ENCODE data around the gene LRRC74B.
"Not testable (repeated sequence)": the region's sequence is repeated elsewhere in the genome, so short reads cannot be mapped to it uniquely, and the experiment has no call there.

- TF ChIP-seq, protein P1, sequence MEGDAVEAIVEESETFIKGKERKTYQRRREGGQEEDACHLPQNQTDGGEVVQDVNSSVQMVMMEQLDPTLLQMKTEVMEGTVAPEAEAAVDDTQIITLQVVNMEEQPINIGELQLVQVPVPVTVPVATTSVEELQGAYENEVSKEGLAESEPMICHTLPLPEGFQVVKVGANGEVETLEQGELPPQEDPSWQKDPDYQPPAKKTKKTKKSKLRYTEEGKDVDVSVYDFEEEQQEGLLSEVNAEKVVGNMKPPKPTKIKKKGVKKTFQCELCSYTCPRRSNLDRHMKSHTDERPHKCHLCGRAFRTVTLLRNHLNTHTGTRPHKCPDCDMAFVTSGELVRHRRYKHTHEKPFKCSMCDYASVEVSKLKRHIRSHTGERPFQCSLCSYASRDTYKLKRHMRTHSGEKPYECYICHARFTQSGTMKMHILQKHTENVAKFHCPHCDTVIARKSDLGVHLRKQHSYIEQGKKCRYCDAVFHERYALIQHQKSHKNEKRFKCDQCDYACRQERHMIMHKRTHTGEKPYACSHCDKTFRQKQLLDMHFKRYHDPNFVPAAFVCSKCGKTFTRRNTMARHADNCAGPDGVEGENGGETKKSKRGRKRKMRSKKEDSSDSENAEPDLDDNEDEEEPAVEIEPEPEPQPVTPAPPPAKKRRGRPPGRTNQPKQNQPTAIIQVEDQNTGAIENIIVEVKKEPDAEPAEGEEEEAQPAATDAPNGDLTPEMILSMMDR (IDR thresholded peaks at IDR 0.05): not testable (repeated sequence)
- TF ChIP-seq POLR2A (IDR thresholded peaks at IDR 0.05; ENCODE audit: low read length); BCL3 (IDR thresholded peaks at IDR 0.05); HMGXB4 (CRISPR knock-in tag; IDR thresholded peaks at IDR 0.05; ENCODE audit: borderline replicate concordance); KDM1A (IDR thresholded peaks at IDR 0.05; ENCODE audit: low read depth); MAX (IDR thresholded peaks at IDR 0.05); EP300 (IDR thresholded peaks at IDR 0.05); ESRRA (IDR thresholded peaks at IDR 0.05; ENCODE audit: borderline replicate concordance, low read length); CEBPB (IDR thresholded peaks at IDR 0.05): not testable (repeated sequence)
- TF ChIP-seq, protein P2, sequence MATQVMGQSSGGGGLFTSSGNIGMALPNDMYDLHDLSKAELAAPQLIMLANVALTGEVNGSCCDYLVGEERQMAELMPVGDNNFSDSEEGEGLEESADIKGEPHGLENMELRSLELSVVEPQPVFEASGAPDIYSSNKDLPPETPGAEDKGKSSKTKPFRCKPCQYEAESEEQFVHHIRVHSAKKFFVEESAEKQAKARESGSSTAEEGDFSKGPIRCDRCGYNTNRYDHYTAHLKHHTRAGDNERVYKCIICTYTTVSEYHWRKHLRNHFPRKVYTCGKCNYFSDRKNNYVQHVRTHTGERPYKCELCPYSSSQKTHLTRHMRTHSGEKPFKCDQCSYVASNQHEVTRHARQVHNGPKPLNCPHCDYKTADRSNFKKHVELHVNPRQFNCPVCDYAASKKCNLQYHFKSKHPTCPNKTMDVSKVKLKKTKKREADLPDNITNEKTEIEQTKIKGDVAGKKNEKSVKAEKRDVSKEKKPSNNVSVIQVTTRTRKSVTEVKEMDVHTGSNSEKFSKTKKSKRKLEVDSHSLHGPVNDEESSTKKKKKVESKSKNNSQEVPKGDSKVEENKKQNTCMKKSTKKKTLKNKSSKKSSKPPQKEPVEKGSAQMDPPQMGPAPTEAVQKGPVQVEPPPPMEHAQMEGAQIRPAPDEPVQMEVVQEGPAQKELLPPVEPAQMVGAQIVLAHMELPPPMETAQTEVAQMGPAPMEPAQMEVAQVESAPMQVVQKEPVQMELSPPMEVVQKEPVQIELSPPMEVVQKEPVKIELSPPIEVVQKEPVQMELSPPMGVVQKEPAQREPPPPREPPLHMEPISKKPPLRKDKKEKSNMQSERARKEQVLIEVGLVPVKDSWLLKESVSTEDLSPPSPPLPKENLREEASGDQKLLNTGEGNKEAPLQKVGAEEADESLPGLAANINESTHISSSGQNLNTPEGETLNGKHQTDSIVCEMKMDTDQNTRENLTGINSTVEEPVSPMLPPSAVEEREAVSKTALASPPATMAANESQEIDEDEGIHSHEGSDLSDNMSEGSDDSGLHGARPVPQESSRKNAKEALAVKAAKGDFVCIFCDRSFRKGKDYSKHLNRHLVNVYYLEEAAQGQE (IDR thresholded peaks at IDR 0.05): not testable (repeated sequence)
These were observed 51.1 kb downstream of the LRRC74B start for GRCh38 chr22:21096878-21097277.
